HG03520 (cell line): Measurements from ENCODE around the gene RPS19.

Experiments used
- ATAC-seq: cut with Tn5 transposase; IDR thresholded peaks from one replicate; pipeline ENCODE4 v1.9.1; 2021; ENCODE audit warnings: mild to moderate bottlenecking, moderate library complexity; ENCODE audit not compliant: unreplicated experiment

Gene RPS19

GRCh38 chr19:41897181-41897580, 37.1 kb downstream of the RPS19 start:
- no peak for ATAC-seq

DNA sequence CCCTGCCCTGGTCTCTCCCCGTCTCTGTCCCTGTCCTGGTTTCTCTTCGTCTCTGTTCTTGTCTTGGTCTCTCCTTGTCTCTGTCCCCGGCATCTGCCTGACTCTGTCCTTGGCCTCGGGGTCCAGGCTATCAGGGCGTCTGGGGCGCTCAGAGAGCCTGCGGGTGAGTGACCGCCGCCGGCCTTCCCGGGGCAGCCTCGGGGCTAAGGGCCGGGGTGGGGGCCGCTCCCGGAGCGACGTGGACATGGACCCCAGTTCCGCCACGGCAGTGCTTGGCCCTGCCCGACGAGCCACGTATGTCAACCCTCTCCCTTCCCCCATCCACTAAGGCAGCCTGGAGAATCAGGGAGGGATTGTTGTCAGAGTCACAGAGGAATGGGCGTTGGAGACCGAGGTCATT, 37.8 kb downstream of the RPS19 start:
- no peak for ATAC-seq

GRCh38 chr19:41898235-41898634, 38.2 kb downstream of the RPS19 start:
- ATAC-seq, result no peak

- ATAC-seq, result no peak
These were observed 41.8 kb downstream of the RPS19 start for GRCh38 chr19:41901707-41902360.

GRCh38 chr19:41902594-41902993, 42.5 kb downstream of the RPS19 start:
- ATAC-seq, result no peak

DNA sequence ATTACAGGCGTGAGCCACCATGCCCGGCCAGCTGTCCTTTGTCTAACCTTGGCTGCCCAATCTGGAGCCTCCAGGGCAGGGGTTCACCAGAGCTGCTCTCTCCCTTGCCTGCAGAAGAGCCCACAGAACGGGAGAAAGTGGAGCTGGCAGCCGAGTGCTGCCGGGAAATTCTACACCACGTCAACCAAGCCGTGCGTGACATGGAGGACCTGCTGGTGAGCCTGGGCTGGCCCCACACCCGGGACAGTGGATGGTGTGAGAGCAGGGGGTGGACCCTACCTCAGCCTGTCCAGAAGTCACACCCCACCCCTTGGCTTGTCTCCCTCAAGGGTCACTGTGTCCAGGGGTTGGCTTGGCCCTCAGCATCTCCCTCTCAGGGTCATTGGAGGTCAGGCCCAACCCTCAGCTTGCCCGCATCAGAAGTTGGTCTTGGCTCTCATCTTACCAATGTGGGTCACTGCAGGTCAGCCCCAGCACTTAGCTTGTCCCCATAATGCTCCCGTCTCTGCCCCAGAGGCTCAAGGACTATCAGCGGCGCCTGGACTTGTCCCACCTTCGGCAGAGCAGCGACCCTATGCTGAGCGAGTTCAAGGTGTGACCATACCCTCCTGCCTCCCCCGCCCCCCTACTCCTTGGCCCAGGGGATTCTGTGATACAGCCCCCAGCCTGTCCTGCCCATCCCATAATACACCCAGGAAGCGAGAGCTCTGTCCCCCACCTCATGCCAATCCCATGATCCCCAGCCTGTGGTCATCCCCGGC, 43.3 kb downstream of the RPS19 start:
- ATAC-seq, result no peak

DNA sequence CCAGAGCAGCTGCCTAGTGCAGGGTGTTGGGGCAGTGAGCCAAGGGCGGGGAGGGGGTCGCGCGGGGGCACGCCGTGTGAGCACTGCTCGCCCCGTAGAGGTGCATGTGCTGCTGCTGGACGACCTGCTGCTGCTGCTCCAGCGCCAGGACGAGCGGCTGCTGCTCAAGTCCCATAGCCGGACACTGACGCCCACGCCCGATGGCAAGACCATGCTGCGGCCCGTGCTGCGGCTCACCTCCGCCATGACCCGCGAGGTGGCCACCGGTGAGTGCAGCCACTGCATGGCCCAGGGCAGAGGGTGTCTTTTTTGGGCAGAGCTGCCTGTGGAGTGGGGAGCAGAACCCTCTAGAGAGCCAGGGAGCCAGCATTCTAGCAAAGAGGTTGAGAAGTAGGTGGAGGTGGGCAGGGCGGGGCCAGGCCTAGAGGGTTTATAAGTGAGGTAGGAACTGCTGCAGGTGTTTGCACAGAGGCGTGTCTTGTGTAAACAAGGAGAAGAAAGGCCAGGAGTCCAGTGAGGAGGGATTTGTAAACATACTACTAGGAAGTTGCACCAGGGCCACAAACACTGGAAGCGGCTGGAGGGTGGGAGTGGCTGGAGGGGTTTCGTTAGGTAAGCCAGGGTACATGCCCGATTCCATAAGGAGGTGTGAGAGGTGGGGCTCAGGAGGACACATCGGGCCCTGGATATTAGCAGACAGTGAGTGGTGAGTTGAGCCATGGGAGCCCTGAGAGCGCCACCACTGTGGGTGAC, 44.2 kb downstream of the RPS19 start:
- ATAC-seq, result no peak

GRCh38 chr19:41905273-41906002, 45.4 kb downstream of the RPS19 start:
- no peak for ATAC-seq

DNA sequence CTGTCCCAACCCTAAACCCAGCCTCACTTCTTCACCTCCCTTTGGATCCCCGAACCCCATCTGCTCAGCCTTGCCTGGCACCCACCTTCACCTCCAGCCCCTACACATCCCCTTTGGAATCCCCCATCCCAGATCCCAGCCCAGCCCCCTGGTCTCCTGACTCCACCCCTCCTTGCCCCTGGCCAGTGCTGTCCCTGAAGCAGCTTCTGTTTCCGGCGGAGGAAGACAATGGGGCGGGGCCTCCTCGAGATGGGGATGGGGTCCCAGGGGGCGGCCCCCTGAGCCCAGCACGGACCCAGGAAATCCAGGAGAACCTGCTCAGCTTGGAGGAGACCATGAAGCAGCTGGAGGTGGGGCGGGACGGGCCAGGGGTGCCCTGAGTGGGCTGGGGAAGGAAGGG, 46.2 kb downstream of the RPS19 start:
- no peak for ATAC-seq

- ATAC-seq, result no peak
These were observed 47.0 kb downstream of the RPS19 start for GRCh38 chr19:41906916-41907680.

- ATAC-seq, result no peak
These were observed 48.0 kb downstream of the RPS19 start for GRCh38 chr19:41907994-41908615.

DNA sequence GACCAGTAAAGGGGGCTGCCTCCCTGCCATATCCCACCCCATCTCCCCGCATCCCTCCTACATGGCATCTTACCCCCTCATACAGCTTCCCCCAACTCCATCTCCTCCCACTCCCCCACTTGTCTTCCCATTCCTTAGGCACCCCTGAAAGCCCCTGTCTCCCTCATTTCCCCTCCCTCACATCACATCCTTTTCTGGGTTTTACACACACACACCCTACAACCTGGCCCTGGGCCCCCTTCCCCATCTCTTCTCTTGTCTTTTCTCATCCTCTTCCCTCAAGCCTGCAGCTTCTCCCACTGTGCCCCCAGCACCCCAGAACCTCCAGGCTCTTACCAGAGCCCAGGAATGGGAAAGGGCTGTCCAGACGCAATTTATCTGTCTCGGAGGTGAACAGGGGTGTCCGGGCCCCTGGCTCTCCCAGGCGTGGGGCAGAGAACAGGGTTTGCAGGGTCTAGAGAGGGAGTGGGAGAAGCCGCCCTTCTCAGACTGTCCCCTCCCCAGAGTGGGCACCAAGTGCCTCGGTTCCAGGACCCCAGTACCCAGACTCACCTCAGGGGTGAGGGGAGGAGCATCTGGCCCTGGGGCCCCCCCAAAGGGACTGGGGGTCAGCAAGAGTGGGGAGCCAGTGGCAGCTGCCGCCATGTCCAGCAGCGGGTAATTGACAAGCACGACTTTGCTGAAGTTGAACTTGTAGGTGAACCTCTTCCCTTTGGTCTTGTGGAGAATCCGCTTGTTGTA, 48.8 kb downstream of the RPS19 start:
- no peak for ATAC-seq

GRCh38 chr19:41909706-41910105, 49.7 kb downstream of the RPS19 start:
- no peak for ATAC-seq

DNA sequence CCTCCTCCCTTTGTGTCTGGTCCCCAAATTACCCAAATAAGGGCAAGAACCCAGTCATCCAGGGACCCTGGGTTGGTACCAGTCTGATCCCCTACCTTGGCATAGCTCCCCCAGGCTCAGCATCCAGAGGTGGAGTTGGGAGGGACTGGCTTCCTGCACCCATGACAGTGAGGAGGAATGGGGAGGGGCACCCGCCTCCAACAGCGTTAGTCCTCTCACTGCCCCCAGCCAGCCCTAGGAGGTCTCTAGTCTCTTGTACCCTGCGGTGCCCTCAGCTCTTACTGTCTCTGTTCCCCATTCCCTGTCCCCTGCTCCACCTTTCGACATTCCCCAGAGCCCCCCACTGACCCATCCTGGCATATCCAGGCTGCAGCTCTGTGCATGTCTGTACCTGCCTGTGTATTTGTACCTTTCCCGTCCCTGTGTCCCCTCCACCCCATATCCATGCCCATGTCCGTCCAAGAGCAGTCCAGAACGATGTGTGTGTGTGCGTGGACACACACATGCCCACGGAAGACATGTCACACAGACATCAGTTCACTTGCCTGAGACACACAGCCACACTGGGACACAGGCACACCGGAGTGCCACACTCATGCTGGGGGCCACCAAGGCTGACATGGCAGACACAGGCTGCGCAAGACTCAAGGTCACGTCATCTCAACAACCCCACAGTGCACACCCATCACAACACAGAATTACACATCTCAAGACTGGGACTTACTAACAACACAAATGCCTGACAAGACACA, 50.4 kb downstream of the RPS19 start:
- ATAC-seq, result no peak

- no peak for ATAC-seq
These were observed 51.2 kb downstream of the RPS19 start for GRCh38 chr19:41910992-41911888.

GRCh38 chr19:41911889-41912731, 52.1 kb downstream of the RPS19 start:
- no peak for ATAC-seq
